Stimulated activated CD8-positive, alpha-beta memory T cell treated with anti-CD3 and anti-CD28 coated beads, Interleukin-7, amount 100 ng/mL, for 48 hours (primary cell): ENCODE data around the gene RNF31.

Source experiments
- DNase-seq, 2 donors: peaks; one replicate each; pipeline ENCODE4 v3.0.0-alpha.2; 2020; ENCODE audit warnings: low read depth in 1 of 2; ENCODE audit errors: extremely low read depth in 1 of 2

RNF31 gene

GRCh38 chr14:24116128-24116814 lies 31.0 kb upstream of the RNF31 start:
- DNase-seq: no peak

- DNase-seq: no peak
Observed at GRCh38 chr14:24117179-24117578, 30.1 kb upstream of the RNF31 start.

GRCh38 chr14:24119691-24120090 lies 27.6 kb upstream of the RNF31 start:
- DNase-seq: no peak

- no peak for DNase-seq
Observed at GRCh38 chr14:24121210-24121609, 26.1 kb upstream of the RNF31 start.

GRCh38 chr14:24122416-24122815 lies 24.9 kb upstream of the RNF31 start:
- no peak for DNase-seq

GRCh38 chr14:24122898-24123297 lies 24.4 kb upstream of the RNF31 start:
- no peak for DNase-seq

GRCh38 chr14:24123424-24124417 lies 23.6 kb upstream of the RNF31 start:
- DNase-seq: no peak

GRCh38 chr14:24126939-24127338 lies 20.4 kb upstream of the RNF31 start:
- no peak for DNase-seq

GRCh38 chr14:24127673-24128072 lies 19.6 kb upstream of the RNF31 start:
- no peak for DNase-seq

GRCh38 chr14:24129410-24129998 lies 17.8 kb upstream of the RNF31 start:
- no peak for DNase-seq

- no peak for DNase-seq
Observed at GRCh38 chr14:24130380-24130716, 16.9 kb upstream of the RNF31 start, which contains the start of gene FITM1. Gene FITM1, plus strand, starts transcription at chr14:24130659. Its CDS starts 905 bp downstream, at chr14:24131564.

- DNase-seq: no peak
Observed at GRCh38 chr14:24130717-24131548, 16.4 kb upstream of the RNF31 start.

GRCh38 chr14:24131549-24131966 lies 15.7 kb upstream of the RNF31 start:
- no peak for DNase-seq

GRCh38 chr14:24132061-24132685 lies 15.1 kb upstream of the RNF31 start:
- DNase-seq: no peak

- DNase-seq: no peak
Observed at GRCh38 chr14:24132976-24133375, 14.3 kb upstream of the RNF31 start.

GRCh38 chr14:24133735-24134134 lies 13.6 kb upstream of the RNF31 start:
- DNase-seq: no peak

- DNase-seq: no peak
Observed at GRCh38 chr14:24135584-24135833, 11.8 kb upstream of the RNF31 start.

GRCh38 chr14:24135834-24136683 lies 11.2 kb upstream of the RNF31 start, which contains the start of gene PSME1:
Gene PSME1, plus strand, starts transcription at chr14:24136194. Its CDS starts 69 bp downstream, at chr14:24136263.
- peak; percentile 84 to 87 for DNase-seq

- DNase-seq: no peak
Observed at GRCh38 chr14:24136684-24137528, 10.4 kb upstream of the RNF31 start.
